C4-2B (cell line): ENCODE data around the gene PRPF31.
"Not testable (repeated sequence)": the region's sequence is repeated elsewhere in the genome, so short reads cannot be mapped to it uniquely, and the experiment has no call there.

Experiments
- CTCF ChIP-seq: fragments of 450-650 bp; conservative IDR thresholded peaks from 2 replicates; pipeline ENCODE4 v1.5.1; 2017; ENCODE audit warnings: mild to moderate bottlenecking
- ZFX ChIP-seq: fragments of 450-650 bp; IDR thresholded peaks from 2 replicates; pipeline ENCODE4 v1.6.1; 2017

GRCh38 chr19:54171736-54172431 lies 56.3 kb downstream of the PRPF31 start:
- TF ChIP-seq CTCF, ZFX: not testable (repeated sequence)
